Right renal cortex interstitium (tissue), 3 donors: Measurements from ENCODE around the gene CD300LF. TPM values are rescaled to one million over a fixed set of nuclear protein-coding genes. Genes with fewer than 3 reads are reported as not detected.

Experiments
- DNase-seq, 3 donors: peaks; one replicate each; pipeline ENCODE4 v3.0.0-alpha.2; 2013; ENCODE audit warnings: low read depth in 3 of 3, low spot score in 2 of 3
- polyA plus RNA-seq, 3 donors: library from polyadenylated mRNA; unstranded; fragments of 120-200 nt; gene quantifications; one replicate each; pipeline ENCODE4 v1.2.1, GENCODE V29; 2013; ENCODE audit not compliant: insufficient read length in 3 of 3

Gene CD300LF
- polyA plus RNA-seq, 3 donors: 0.32 to 0.57 (median 0.37) TPM

- no peak for DNase-seq
Measured at GRCh38 chr17:74746376-74746775, 33.7 kb upstream of the CD300LF start.

DNA sequence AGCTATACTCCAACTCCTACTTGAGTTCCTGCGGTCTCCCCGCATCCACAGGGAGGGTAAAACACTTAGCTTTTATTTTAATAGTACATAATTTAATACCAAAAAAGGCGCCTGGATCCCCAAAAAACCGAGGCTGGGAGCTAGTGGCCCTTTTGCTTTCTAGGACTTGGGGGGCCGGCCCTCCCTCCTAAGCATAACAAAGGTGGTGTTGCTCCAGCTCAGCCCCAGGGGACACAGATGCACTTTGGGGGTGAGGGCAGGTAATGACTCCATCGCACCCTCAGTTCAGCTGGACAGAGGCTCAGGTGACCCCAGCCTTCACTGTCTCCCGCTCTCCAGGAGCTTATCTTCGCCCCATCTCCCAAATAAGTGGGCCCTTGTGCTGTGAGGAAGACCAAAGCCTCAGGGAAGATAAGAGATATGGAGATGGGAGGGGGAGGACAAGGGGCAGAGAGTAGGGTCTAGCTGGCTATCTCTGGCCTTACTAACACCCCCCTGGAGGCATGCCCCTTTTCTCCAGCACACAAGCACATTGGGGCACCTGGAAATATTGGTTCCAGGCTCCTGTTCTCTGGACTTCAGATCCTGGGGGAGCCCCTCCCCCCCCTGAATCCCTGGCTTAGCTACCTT is 32.9 kb upstream of the CD300LF start:
- no peak for DNase-seq

DNA sequence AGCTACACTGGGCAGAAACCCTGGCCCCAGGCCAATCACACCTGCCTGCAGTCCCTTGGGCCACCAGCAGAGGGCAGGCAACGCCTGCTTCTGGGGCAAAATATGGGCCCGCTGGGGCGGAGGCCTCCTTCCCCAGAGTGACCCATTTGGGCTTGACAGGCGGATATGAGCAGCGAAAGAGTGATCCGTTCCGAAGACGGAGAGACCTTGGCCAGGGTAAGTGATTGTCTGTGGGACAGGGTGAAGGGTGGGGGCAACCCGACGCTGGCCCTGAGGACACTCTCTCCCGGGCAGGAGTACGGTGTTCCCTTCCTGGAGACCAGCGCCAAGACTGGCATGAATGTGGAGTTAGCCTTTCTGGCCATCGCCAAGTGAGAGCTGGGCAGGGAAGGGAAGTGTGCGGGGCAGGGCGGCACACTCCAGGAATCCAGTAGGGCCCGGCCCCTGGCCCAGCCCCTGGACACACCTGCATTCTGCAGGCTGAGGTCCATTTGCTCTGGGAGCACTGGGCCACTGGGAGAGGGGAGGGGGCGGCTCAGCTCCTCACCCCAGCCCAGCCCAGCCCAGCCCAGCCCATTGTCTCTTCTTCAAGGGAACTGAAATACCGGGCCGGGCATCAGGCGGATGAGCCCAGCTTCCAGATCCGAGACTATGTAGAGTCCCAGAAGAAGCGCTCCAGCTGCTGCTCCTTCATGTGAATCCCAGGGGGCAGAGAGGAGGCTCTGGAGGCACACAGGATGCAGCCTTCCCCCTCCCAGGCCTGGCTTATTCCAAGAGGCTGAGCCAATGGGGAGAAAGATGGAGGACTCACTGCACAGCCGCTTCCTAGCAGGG is 32.2 kb upstream of the CD300LF start:
- no peak for DNase-seq

DNA sequence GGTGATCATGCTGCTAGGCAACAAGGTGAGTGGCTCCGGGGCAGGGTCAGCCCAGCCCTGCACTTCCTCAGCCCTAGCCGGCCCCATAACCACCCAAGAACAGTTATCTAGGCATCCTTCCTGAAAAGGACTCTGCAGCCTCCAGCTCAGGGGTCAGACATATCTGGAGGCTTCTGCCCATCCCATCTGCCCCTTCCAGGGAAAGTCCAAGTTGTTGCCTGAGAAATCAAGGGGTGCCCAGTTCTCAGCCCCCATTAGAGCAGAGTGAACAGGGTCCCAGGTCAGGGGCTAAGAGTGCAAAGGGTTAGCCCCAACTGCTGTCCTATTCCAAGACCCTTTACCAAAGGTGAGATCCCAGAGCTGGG is 31.6 kb upstream of the CD300LF start:
- DNase-seq: no peak

GRCh38 chr17:74743755-74744154 is 31.0 kb upstream of the CD300LF start:
- DNase-seq: no peak

DNA sequence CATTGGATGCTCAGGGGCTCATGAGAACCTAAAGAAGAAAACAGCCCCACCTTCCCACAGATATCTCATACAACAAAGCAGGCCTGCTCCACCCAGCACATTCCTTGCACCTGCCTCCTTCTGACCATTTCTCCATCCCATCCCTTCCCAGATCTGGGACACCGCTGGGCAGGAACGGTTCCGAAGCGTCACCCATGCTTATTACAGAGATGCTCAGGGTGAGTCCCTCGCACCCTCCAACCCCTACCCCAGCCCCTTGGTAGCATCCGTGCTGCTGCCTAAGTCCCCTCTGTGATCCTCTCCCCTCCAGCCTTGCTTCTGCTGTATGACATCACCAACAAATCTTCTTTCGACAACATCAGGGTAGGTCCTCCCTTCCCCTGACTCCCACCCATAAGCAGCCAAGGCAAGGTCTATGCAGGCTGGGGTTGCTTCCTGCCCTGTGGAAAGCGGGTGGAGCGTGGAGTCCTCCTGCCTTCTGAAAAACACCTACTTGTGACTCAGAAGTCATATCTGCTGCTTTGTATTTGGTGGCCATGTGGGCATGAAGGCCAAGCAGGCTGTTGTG is 30.3 kb upstream of the CD300LF start:
- DNase-seq: no peak

DNA sequence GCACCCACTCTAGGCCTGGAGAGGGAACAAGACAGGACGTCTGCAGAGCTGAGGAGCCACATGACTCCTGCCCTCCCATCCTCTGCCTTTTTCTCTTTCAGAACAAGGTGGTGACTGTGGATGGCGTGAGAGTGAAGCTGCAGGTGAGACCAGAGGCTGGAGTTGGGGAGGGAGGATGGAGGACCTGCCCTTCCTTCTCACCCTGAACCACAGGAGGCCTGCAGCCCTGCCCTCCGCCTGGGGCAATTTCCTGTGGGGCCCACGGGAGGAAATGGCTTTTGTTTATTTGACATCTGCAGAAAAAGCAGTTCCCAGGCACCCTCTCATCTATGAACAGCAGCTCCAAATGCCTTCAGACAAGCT is 29.4 kb upstream of the CD300LF start:
- no peak for DNase-seq

GRCh38 chr17:74740641-74741387 is 28.1 kb upstream of the CD300LF start:
- DNase-seq: no peak

DNA sequence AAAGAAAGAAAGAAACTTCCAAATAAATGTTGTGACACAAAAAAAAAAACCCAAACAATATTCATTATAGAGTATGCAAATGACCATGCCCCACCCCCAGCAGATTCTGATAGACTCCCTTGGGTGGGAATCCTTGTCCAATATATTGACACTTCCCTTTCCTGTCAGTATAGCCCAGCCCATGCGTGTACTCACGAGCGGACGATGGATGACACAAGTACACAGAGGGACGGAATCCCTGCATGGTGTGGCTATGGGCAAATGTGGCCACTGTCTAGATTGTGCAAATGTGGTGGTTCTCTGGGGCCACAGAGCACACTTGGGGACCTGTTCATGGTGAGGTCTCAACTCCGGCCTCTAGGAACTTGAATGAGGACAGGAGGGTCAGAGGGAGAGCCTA is 27.4 kb upstream of the CD300LF start:
- no peak for DNase-seq

DNA sequence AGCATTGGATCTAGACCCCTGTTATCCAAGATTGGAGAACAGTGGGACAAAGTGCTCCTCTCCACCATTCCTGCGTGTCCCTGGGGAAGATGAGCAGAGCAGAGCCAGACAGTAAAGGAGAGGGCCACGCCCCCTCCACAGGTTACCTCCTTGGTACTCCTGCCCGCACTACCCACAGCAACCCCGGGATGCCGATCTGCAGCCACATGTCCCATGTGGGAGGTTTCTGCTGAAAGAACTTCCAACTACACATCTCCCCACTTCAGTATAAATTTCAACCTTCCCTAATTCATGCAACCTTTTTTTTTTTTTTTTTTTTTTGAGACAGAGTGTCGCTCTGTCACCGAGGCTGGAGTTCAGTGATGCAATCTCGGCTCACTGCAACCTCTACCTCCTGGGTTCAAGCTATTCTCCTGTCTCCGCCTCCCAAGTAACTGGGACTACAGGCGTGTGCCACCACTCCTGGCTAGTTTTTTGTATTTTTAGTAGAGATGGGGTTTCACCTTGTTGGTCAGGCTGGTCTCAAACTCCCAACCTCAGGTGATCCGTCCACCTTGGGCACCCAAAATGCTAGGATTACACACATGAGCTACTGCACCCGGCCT is 26.6 kb upstream of the CD300LF start:
- no peak for DNase-seq

DNA sequence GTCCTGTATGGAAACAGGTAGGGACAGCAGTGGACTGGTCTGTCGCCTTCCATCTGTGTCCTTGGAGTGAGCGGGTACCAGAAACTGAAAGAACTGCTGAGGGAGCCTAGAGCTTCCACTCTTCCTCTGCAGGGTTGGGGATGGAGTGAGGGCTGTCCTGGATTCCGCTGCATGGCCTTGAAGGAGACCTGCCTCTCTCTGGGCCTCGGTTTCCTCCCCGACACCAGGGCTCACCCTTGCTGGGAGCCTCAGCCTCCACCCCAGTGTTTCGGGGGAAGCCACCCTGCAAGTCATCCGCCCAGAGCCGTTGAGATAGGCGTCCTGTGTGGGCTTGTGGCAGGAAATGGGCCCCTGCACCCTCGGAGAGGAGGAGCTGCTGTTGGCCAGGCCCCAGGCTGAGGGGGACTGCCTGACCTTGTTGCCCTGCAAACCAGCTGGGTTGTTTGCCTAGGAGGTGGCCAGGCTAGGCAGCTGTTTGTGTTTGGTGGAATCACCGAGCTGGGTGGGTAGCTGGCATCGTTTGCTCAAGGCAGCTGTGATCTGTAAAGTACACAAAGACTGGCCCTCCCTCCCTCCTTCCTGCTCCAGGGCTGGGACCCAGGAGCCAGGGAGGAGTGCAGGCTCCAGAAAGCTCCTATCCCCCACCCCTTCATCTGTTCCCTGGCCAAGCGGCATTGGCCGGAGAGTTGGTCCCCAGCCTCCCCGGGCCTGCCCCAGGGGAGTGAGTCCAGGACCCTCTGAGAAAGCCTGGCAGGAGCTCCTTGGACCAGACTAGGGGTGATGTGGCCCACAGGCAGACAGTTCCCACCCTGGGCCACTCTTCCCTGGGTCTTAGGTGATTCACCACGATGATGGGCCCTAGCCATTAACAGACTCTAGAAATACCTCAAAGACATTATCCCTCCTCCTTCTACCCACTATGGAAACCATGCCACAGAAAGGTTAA is 25.6 kb upstream of the CD300LF start:
- no peak for DNase-seq

GRCh38 chr17:74737299-74738050 is 24.8 kb upstream of the CD300LF start:
- DNase-seq: no peak

- DNase-seq: no peak
Measured at GRCh38 chr17:74736513-74737298, 24.0 kb upstream of the CD300LF start, which contains the start of gene RAB37. Gene RAB37, plus strand, starts transcription at chr17:74737256. Its CDS starts 17 bp downstream, at chr17:74737273.

- no peak for DNase-seq
Measured at GRCh38 chr17:74734256-74734655, 21.5 kb upstream of the CD300LF start.

GRCh38 chr17:74733365-74734122 is 20.8 kb upstream of the CD300LF start:
- no peak for DNase-seq

DNA sequence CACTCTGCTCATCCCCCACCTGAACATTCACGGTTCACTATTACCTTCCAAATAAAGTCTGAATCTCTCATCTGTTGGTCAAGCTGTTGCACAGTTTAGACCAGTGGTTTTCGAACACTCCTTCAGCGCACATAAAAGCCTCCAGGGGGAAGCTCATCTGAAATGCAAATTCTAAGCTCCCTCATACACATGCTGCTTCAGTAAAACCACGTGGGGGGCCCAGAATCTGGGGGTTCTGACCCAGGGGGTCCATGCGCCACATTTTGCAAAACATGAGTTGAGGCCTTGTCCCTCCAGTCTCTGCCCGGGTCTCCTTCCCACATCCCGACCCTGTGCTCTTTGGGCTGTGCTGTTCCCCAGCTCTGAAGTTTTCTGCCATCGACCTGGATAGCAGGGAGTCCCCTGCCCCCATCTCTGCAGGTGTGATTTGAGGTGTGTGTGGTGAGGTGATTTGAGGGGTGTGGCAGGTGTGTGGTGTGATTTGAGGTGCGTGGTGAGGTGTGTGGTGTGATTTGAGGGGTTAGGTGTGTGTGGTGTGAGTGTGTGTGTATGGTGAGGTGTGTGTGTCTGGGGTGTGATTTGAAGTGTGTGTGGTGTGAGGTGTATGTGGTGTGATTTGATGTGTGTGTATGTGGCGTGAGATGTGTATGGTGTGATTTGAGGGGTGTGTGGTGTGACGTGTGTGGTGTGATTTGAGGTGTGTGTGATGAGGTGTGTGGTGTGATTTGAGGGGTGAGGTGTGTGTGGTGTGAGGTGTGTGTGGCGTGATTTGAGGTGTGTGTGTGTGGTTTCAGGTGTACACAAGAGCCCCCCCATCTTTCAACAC is 19.5 kb upstream of the CD300LF start:
- DNase-seq: no peak

DNA sequence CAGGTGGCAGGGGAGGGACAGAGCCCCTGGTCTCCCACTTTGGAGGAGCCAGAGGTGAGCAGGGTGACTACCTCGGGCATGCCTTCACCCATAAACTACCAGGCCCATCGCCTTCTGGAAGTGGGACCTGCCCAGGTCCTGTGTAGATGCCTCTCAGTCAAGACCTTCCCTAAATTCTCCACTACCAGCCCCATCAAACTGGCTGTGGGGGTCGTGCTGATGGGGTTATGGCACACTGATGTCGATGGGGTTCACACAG is 18.6 kb upstream of the CD300LF start:
- DNase-seq: no peak
